ENCODE data around the gene AKAP7. TPM values are rescaled to one million over a fixed set of nuclear protein-coding genes. Genes with fewer than 3 reads are reported as not detected.

Gene AKAP7
- polyA plus RNA-seq, 1 of the 3 experiments (the other 2 are of a cell fraction), result 0.58 TPM

DNA sequence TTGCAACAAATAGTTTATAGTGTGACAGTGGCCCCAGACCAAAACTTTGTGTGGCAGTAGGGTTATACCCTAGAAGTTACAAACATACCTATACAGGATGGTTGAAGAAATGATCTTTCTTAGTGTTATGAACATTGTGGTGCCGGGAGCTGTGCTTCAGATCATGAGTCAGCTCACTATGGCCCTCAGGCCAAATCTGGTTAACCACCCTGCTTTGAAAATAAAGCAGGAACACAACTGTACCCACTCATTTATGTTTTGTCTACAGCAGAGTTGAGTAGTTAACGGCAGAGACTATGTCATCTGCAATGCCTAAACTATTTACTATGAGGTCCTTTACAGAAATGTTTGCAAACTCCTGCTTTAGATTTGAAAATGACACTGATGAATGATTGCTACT, 24.3 kb downstream of the AKAP7 start:
- Histone ChIP-seq H3F3A (replicated peaks; ENCODE audit: insufficient read depth) (no peaks in the 10 kb centered on the region), H3K9me3 (no peaks in the 10 kb centered on the region), H3K9me2 (no peaks in the 10 kb centered on the region), H3K9ac (no peak overlapping the region), H3K36me3 (replicated peaks in 1 of 2; ENCODE audit: control insufficient read depth in 1 of 2, insufficient read depth in 2 of 2, low read length in 1 of 2) (no peaks in the 10 kb centered on the region), H4K20me1 (ENCODE audit: insufficient read depth) (no peaks in the 10 kb centered on the region), H3K27me3 (ENCODE audit: insufficient read depth) (no peaks in the 10 kb centered on the region), H2AFZ (ENCODE audit: low read depth) (no peak overlapping the region), H3K4me1 (ENCODE audit: control insufficient read depth in 1 of 2, insufficient read depth in 2 of 2, low read depth in 1 of 2, low read length in 1 of 2) (no peaks in the 10 kb centered on the region; a peak in 1 of 4 replicates), H3K27ac (ENCODE audit: low read depth in 2 of 2, low read length in 1 of 2) (no peak overlapping the region), H3K79me2 (ENCODE audit: insufficient read depth) (no peaks in the 10 kb centered on the region), H3K4me3 (ENCODE audit: low read depth in 2 of 2, low read length in 1 of 2) (no peak overlapping the region), H3K4me2 (no peak overlapping the region)
- no peak for TF ChIP-seq TCF12 (IDR thresholded peaks at IDR 0.05)
- TF ChIP-seq SIN3A (IDR thresholded peaks at IDR 0.05; ENCODE audit: borderline replicate concordance, low read depth, low read length), result no peak
- no peak for TF ChIP-seq RAD21 (IDR thresholded peaks at IDR 0.05; ENCODE audit: low read length)
- no peak for TF ChIP-seq SMC3 (IDR thresholded peaks at IDR 0.05; ENCODE audit: low read depth, low read length)
- no peak for TF ChIP-seq FOXM1 (IDR thresholded peaks at IDR 0.05; ENCODE audit: low read depth)
- TF ChIP-seq RFX5 (IDR thresholded peaks at IDR 0.05; ENCODE audit: low read length), result no peak
- TF ChIP-seq GABPA (IDR thresholded peaks at IDR 0.05; ENCODE audit: low read depth), result no peak
- TF ChIP-seq, protein P1, sequence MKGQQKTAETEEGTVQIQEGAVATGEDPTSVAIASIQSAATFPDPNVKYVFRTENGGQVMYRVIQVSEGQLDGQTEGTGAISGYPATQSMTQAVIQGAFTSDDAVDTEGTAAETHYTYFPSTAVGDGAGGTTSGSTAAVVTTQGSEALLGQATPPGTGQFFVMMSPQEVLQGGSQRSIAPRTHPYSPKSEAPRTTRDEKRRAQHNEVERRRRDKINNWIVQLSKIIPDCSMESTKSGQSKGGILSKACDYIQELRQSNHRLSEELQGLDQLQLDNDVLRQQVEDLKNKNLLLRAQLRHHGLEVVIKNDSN (IDR thresholded peaks at IDR 0.05; ENCODE audit: borderline replicate concordance, low read depth), result no peak
- no peak for TF ChIP-seq FOXJ3 (CRISPR knock-in tag; IDR thresholded peaks at IDR 0.05)
- TF ChIP-seq, protein P2, sequence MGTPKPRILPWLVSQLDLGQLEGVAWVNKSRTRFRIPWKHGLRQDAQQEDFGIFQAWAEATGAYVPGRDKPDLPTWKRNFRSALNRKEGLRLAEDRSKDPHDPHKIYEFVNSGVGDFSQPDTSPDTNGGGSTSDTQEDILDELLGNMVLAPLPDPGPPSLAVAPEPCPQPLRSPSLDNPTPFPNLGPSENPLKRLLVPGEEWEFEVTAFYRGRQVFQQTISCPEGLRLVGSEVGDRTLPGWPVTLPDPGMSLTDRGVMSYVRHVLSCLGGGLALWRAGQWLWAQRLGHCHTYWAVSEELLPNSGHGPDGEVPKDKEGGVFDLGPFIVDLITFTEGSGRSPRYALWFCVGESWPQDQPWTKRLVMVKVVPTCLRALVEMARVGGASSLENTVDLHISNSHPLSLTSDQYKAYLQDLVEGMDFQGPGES (IDR thresholded peaks at IDR 0.05; ENCODE audit: low read depth, low read length), result no peak
- TF ChIP-seq, protein P3, sequence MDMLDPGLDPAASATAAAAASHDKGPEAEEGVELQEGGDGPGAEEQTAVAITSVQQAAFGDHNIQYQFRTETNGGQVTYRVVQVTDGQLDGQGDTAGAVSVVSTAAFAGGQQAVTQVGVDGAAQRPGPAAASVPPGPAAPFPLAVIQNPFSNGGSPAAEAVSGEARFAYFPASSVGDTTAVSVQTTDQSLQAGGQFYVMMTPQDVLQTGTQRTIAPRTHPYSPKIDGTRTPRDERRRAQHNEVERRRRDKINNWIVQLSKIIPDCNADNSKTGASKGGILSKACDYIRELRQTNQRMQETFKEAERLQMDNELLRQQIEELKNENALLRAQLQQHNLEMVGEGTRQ (IDR thresholded peaks at IDR 0.05; ENCODE audit: borderline replicate concordance, low read depth, low read length), result no peak
- no peak for TF ChIP-seq YY1 (IDR thresholded peaks at IDR 0.05; ENCODE audit: low read depth)
- no peak for TF ChIP-seq NFIC (IDR thresholded peaks at IDR 0.05; ENCODE audit: borderline replicate concordance)
- TF ChIP-seq RXRA (IDR thresholded peaks at IDR 0.05; ENCODE audit: borderline replicate concordance, low read depth), result no peak
- TF ChIP-seq TAF1 (IDR thresholded peaks at IDR 0.05; ENCODE audit: borderline replicate concordance, low read depth, low read length), result no peak
- TF ChIP-seq MAX (IDR thresholded peaks at IDR 0.05; ENCODE audit: low read depth), result no peak
- ChIA-PET POLR2A (no interaction called here), CTCF (no interaction called here)
- no peak for DNase-seq
- WGBS (ENCODE audit: low lambda C conversion rate), result 26% methylated on average over 2 of the region's 2 CpGs

GRCh38 chr6:131160254-131160758, 25.0 kb downstream of the AKAP7 start:
- no peaks in the 10 kb centered on the region for H3K36me3 ChIP-seq (replicated peaks in 1 of 2; ENCODE audit: control insufficient read depth in 1 of 2, insufficient read depth in 2 of 2, low read length in 1 of 2)
- CTCF ChIA-PET, result no interaction called here
- no peak overlapping the region for H2AFZ ChIP-seq (ENCODE audit: low read depth)
- H4K20me1 ChIP-seq (ENCODE audit: insufficient read depth), result no peaks in the 10 kb centered on the region
- H3K4me1 ChIP-seq (ENCODE audit: control insufficient read depth in 1 of 2, insufficient read depth in 2 of 2, low read depth in 1 of 2, low read length in 1 of 2), result no peaks in the 10 kb centered on the region; a peak in 1 of 4 replicates
- H3K79me2 ChIP-seq (ENCODE audit: insufficient read depth), result no peaks in the 10 kb centered on the region
- POLR2A ChIA-PET, result no interaction called here
- H3K27ac ChIP-seq (ENCODE audit: low read depth in 2 of 2, low read length in 1 of 2), result no peak overlapping the region
- no peaks in the 10 kb centered on the region for H3K27me3 ChIP-seq (ENCODE audit: insufficient read depth)
- no peaks in the 10 kb centered on the region for H3F3A ChIP-seq (replicated peaks; ENCODE audit: insufficient read depth)
- 23% methylated on average over 1 of the region's 1 CpG for WGBS (ENCODE audit: low lambda C conversion rate)
- no peaks in the 10 kb centered on the region for H3K9me2 ChIP-seq
- H3K9me3 ChIP-seq, result no peaks in the 10 kb centered on the region
- DNase-seq, result no peak
- H3K4me3 ChIP-seq (ENCODE audit: low read depth in 2 of 2, low read length in 1 of 2), result no peak overlapping the region
- TF ChIP-seq MXI1 (IDR thresholded peaks at IDR 0.05; ENCODE audit: low read depth, low read length) (no peak), GABPA (IDR thresholded peaks at IDR 0.05; ENCODE audit: low read depth) (no peak), JUND (IDR thresholded peaks at IDR 0.05) (no peak), SMC3 (IDR thresholded peaks at IDR 0.05; ENCODE audit: low read depth, low read length) (no peak), RXRA (IDR thresholded peaks at IDR 0.05; ENCODE audit: borderline replicate concordance, low read depth) (no peak)
- TF ChIP-seq, protein P2 (IDR thresholded peaks at IDR 0.05; ENCODE audit: low read depth, low read length), result no peak
- no peak overlapping the region for H3K4me2 ChIP-seq
- no peak overlapping the region for H3K9ac ChIP-seq
